IPS-NIHi7 (cell line): ENCODE measurements around the gene OTOS.

Experiments
- DNase-seq: peaks from one replicate; pipeline ENCODE4 v3.0.0; 2012; ENCODE audit warnings: mixed read lengths; ENCODE audit errors: extremely low spot score

Gene OTOS

DNA sequence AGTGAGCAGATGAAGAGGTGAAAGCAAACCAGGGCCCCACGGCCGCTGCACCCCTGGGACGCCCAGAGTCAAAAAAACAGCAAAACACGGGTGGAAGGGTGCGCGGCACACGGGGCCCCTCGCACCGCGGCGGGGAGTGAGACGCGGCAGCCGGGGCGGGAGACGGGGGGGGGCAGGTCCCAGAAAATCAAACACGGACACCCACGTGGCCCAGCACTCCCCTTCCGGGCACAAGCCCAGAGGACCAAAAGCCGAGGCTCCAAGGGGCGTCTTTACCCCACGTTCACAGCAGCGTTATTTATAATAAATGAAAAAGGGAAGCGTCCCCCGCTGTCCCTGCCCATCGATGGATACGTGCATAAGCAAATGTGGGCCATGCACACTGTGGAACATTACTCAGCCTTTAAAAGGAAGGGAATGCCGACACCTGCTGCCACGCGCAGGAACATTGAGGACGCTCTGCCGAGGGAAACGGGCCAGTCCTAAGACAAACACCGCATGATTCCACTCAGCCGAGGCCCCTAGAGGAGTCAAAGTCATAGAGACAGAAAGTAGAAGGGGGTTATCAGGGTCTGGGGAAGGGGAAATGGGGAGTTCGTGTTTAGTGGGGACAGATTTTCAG lies 3.7 kb downstream of the OTOS start:
- no peak for DNase-seq

GRCh38 chr2:240136013-240136670 lies 4.3 kb downstream of the OTOS start, which contains the start of gene COPS9:
Gene COPS9 (minus strand): TSS chr2:240136305. CDS start chr2:240136284, 21 bp downstream.
- peak; percentile 94 for DNase-seq

GRCh38 chr2:240135706-240136012 lies 4.8 kb downstream of the OTOS start:
- no peak for DNase-seq

GRCh38 chr2:240134956-240135520 lies 5.4 kb downstream of the OTOS start:
- DNase-seq: no peak

- DNase-seq: no peak
Measured at GRCh38 chr2:240134466-240134865, 6.0 kb downstream of the OTOS start.

- DNase-seq: no peak
Measured at GRCh38 chr2:240133401-240133800, 7.1 kb downstream of the OTOS start.

- DNase-seq: no peak
Measured at GRCh38 chr2:240132651-240132980, 7.8 kb downstream of the OTOS start.

GRCh38 chr2:240131941-240132650 lies 8.4 kb downstream of the OTOS start:
- no peak for DNase-seq

DNA sequence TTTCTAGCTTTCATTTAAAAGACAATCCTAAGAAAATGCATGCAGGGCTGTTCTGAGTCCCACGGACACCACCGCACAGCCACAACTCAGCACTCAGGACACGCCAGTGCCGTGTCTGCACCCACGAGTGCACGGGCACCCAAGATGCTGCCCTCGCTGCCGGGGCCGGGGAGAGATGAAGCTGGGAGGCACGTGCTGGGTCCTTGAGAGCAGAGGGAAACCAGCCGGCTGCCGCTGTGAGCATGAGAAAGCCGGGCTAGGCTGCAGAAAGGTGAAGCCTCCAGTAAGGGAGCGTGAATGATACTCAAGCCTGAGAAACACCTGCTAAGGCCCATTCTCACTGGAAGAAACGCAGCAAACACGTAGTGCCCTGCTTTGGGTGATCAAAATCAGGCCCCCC lies 9.2 kb downstream of the OTOS start:
- DNase-seq: no peak

GRCh38 chr2:240130393-240131195 lies 9.9 kb downstream of the OTOS start:
- no peak for DNase-seq

- DNase-seq: no peak
Measured at GRCh38 chr2:240129731-240130392, 10.6 kb downstream of the OTOS start.

DNA sequence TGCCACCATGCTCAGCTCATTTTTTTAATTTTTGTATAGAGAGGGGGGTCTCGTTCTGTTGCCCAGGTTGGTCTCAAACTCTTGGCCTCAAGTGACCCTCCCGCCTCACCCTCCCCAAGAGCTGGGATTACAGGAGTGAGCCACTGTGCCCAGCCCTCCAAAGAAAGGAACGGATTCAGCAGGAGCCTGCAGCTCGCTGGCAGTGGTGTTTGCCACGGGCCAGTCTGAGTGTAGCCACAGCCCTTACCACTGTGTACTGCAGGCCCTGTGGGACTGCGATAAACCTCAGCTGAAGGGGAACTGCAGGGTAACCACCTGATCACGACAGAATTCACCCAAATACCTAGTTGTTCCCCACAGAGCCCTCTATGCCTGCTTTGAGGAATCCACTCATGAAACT lies 11.1 kb downstream of the OTOS start:
- DNase-seq: no peak

DNA sequence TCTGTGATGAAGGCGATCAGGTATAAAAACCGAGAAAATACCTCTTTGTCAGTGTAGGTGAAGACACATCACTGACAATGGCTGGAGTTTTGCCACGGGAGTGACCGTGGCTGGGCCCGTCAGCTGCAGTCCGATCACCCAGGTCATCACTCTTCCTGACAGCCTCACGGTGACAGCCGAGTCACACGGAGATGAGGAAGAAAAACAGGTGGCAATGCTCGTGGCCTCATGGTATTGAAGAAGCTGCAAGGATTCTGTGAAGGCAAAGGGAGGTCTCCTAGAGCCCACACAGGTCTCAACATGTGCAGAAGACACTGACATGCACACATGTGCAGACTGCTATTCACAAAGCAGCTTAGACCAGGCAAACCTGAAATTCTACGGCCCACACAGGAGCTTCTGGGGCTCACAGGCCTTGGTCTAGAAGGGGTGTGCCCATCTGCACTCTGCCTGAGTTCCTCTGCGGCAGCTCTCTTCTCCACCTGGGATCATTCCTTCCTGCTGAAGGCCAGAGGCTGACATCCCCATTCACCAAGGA lies 11.8 kb downstream of the OTOS start:
- DNase-seq: no peak

GRCh38 chr2:240127911-240128607 lies 12.4 kb downstream of the OTOS start:
- DNase-seq: no peak

- DNase-seq: no peak
Measured at GRCh38 chr2:240127191-240127750, 13.2 kb downstream of the OTOS start.

DNA sequence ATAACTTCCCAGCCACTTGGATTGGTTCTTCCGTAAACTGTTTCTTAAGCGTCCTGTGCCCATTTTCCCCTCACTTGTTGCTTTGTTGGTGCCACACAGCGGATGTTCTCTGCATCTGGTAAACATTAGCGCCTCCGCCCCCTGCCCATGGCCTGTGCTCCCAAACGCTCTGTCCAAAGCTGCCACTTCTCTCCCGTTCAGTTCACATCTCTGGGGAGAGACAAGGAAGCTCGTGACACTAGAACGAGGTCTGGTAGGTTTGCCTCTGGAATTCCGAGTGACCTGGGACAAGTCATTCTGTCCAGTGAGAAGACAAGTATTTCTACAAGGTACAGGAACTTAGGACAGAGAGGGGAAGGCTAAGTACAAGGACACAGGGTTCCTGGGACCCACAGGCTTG lies 13.7 kb downstream of the OTOS start:
- DNase-seq: no peak

DNA sequence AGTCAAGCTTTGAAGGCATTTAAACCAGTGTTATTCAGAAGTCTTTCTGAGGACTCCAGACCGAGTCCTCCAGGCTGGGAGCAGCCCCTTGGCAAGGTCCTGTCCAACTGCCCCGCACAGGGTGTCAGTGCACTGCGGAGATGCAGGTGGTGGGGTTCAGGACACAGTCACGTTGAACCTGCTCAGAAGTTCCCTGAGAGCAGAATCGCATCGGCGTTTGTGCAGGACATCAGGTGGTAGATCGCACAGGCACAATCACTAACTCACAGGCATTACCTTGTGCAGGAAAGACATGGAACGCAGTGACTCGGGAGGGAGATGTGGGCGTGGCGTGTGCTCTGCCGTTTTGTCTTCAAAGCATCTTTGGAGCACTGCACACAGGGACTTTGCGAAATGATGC lies 14.7 kb downstream of the OTOS start:
- no peak for DNase-seq

DNA sequence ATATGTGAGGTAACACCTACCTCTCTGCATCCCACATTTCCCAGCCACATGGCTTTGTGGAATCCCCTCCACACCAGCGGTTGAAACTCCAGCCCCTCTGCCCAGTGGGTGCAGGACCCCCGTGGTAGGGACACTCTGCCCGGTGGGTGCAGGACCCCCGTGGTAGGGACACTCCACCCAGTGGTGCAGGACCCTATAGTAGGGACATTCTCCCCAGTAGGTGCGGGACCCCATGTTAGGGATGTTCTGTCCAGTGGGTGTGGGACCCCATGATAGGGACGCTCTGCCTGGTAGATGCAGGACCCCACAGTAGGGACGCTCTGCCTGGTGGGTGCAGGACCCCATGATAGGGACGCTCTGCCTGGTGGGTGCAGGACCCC lies 15.8 kb downstream of the OTOS start:
- no peak for DNase-seq

DNA sequence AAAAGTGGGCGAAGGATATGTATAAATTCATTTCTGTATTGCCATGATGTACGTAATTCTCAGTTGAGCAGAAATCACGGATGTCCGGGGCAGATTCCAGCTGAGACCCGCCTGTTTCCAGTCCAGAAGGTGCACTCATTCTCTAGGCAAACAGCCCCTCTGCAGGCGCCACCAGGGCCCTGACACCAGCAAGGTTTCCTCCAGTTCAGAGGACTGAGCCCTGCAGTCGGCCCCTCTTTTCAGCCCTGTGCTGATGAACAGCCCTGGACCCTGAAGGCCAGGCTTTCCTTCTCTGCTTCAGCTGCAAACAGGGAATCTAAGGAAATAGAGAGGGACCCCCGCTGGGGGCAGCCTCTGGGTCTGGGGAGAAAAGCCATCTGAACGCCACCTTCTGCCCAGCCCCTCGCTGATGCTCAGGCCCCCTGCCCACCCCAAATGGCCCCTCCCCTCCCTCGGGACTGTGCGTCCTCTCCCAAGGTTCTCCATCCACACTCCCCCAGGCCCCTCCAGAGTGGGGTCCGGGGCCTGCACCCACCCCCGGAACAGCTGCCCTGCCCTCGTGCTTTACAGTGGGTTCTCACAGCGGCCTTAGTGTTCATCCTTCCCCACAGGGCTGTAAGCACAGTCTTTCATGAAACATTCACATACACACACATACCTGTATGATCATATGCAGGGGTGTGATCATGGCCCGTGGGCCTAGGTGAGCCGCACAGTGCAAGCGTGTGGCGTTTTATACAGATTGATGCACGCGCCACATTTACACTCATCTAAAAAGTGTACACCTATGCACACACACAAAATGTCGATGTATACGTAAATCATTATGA lies 16.4 kb downstream of the OTOS start:
- no peak for DNase-seq

DNA sequence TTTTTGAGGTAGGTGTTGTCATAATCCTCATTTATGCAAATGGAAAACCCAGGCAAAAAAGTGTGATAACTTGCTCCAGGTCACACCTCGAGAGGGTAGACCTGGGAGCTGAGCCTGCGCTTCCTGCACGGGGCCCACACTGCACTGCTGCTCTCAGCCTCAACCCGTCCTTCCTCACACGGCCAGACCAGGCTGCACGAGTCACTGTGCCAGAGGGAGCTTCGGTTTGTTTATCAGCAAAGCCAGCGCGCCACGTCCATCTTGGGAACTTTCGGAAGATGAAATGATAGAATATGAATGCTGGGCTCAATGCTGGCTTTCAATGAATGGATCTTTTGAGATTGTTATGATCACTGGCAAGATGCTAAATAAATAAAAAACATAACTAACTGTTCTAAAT lies 18.8 kb downstream of the OTOS start:
- no peak for DNase-seq
